ENCODE measurements around the gene HNRNPR. TPM values are rescaled to one million over a fixed set of nuclear protein-coding genes. Genes with fewer than 3 reads are reported as not detected.

HNRNPR gene
- total and polyA plus RNA-seq, 9 of the 15 experiments (the other 6 are each of a cell fraction or from before 2014, with no cell fraction given), result 80.9 to 372 (median 301) TPM

DNA sequence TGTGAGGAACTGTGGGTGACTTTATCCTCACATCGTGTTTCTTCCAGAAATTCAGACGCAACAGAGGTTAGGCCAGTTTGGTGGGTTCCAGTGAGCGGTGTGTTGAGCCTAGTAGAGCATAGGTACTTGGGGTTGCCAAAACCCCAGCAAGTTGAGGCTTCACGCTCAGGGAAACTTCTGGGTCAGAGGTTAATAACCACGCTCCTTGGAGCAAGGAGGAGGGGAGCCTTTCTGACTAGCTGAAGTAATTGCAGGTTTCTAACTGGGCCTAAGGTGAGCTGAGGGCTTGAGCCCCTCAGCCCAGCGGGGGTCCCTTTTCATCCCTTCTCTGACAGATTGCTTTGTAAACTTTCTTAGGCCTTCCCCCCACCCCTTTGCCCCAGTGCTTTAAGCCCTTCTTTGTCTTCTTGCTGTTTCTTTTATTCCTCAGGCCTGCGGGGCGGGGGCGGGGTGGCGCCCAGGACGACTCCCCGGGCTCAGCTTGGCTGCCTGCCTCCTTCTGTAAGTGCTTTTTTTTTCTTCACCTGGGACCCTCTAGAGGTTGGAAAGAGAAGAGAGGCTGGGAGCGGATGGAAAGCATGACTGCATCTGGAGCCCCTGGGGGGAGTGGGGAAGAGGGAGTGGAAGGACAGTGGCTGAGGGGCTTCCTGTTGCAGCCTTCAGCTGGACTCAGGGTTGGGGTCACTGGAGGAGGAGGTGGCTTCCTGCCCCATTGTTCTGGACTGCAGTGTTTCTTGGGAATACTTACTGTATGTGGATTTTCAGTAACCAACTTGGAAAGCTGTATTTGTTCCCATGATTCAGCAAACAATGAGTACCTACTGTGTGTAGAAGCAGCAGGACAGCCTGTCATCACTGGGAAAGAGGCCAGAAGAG lies 26.9 kb upstream of the HNRNPR start (continued):
- TF ChIP-seq, protein P1, sequence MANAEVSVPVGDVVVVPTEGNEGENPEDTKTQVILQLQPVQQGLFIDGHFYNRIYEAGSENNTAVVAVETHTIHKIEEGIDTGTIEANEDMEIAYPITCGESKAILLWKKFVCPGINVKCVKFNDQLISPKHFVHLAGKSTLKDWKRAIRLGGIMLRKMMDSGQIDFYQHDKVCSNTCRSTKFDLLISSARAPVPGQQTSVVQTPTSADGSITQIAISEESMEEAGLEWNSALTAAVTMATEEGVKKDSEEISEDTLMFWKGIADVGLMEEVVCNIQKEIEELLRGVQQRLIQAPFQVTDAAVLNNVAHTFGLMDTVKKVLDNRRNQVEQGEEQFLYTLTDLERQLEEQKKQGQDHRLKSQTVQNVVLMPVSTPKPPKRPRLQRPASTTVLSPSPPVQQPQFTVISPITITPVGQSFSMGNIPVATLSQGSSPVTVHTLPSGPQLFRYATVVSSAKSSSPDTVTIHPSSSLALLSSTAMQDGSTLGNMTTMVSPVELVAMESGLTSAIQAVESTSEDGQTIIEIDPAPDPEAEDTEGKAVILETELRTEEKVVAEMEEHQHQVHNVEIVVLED (CRISPR knock-in tag; IDR thresholded peaks at IDR 0.05), result no peak
- TF ChIP-seq NFIX (CRISPR knock-in tag; IDR thresholded peaks at IDR 0.05; ENCODE audit: low read depth), result no peak
- TF ChIP-seq, protein P2, sequence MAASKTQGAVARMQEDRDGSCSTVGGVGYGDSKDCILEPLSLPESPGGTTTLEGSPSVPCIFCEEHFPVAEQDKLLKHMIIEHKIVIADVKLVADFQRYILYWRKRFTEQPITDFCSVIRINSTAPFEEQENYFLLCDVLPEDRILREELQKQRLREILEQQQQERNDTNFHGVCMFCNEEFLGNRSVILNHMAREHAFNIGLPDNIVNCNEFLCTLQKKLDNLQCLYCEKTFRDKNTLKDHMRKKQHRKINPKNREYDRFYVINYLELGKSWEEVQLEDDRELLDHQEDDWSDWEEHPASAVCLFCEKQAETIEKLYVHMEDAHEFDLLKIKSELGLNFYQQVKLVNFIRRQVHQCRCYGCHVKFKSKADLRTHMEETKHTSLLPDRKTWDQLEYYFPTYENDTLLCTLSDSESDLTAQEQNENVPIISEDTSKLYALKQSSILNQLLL (CRISPR knock-in tag; IDR thresholded peaks at IDR 0.05; ENCODE audit: borderline replicate concordance), result no peak
- TF ChIP-seq ATF1 (CRISPR knock-in tag; IDR thresholded peaks at IDR 0.05), result no peak
- TF ChIP-seq ATF1 (tag; IDR thresholded peaks at IDR 0.05), result no peak
- TF ChIP-seq ZNF311 (CRISPR knock-in tag; IDR thresholded peaks at IDR 0.05), result no peak
- TF ChIP-seq HCFC1 (IDR thresholded peaks at IDR 0.05; ENCODE audit: low read depth, low read length), result no peak; the same call in 1 of the 2 replicates
- peak; percentile 81; the same call in 1 of the 2 replicates for TF ChIP-seq KAT7 (CRISPR knock-in tag; IDR thresholded peaks at IDR 0.05; ENCODE audit: borderline replicate concordance)
- no peak for TF ChIP-seq HEY1 (CRISPR knock-in tag; IDR thresholded peaks at IDR 0.05; ENCODE audit: borderline replicate concordance)
- TF ChIP-seq ZFPM2 (CRISPR knock-in tag; IDR thresholded peaks at IDR 0.05), result no peak
- no peak for TF ChIP-seq ZNF121 (CRISPR knock-in tag; conservative IDR thresholded peaks at IDR 0.05)
- no peak for TF ChIP-seq SMC3 (conservative IDR thresholded peaks at IDR 0.05; ENCODE audit: insufficient read depth, low read depth, low read length)
- TF ChIP-seq, protein P3, sequence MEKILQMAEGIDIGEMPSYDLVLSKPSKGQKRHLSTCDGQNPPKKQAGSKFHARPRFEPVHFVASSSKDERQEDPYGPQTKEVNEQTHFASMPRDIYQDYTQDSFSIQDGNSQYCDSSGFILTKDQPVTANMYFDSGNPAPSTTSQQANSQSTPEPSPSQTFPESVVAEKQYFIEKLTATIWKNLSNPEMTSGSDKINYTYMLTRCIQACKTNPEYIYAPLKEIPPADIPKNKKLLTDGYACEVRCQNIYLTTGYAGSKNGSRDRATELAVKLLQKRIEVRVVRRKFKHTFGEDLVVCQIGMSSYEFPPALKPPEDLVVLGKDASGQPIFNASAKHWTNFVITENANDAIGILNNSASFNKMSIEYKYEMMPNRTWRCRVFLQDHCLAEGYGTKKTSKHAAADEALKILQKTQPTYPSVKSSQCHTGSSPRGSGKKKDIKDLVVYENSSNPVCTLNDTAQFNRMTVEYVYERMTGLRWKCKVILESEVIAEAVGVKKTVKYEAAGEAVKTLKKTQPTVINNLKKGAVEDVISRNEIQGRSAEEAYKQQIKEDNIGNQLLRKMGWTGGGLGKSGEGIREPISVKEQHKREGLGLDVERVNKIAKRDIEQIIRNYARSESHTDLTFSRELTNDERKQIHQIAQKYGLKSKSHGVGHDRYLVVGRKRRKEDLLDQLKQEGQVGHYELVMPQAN (IDR thresholded peaks at IDR 0.05; ENCODE audit: borderline replicate concordance), result 0 out of 2 replicates have a peak, but pooled peaks have one; percentile 26
- no peak for TF ChIP-seq HDAC8 (tag; IDR thresholded peaks at IDR 0.05)
- TF ChIP-seq LARP7 (IDR thresholded peaks at IDR 0.05), result no peak
- TF ChIP-seq HNRNPLL (IDR thresholded peaks at IDR 0.05; ENCODE audit: low read depth, low read length, poor library complexity, severe bottlenecking), result no peak
- TF ChIP-seq HMG20A (CRISPR knock-in tag; conservative IDR thresholded peaks at IDR 0.05), result no peak
- no peak for TF ChIP-seq ZNF444 (CRISPR knock-in tag; IDR thresholded peaks at IDR 0.05)
- TF ChIP-seq, protein P4, sequence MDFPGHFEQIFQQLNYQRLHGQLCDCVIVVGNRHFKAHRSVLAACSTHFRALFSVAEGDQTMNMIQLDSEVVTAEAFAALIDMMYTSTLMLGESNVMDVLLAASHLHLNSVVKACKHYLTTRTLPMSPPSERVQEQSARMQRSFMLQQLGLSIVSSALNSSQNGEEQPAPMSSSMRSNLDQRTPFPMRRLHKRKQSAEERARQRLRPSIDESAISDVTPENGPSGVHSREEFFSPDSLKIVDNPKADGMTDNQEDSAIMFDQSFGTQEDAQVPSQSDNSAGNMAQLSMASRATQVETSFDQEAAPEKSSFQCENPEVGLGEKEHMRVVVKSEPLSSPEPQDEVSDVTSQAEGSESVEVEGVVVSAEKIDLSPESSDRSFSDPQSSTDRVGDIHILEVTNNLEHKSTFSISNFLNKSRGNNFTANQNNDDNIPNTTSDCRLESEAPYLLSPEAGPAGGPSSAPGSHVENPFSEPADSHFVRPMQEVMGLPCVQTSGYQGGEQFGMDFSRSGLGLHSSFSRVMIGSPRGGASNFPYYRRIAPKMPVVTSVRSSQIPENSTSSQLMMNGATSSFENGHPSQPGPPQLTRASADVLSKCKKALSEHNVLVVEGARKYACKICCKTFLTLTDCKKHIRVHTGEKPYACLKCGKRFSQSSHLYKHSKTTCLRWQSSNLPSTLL (IDR thresholded peaks at IDR 0.05), result no peak
- TF ChIP-seq JUNB (CRISPR knock-in tag; conservative IDR thresholded peaks at IDR 0.05), result no peak
- TF ChIP-seq ZNF707 (CRISPR knock-in tag; conservative IDR thresholded peaks at IDR 0.05), result no peak

All from K562 (cell line).